ENCODE results near the gene DPYSL4.
"Not testable (repeated sequence)": the region's sequence is repeated elsewhere in the genome, so short reads cannot be mapped to it uniquely, and the experiment has no call there.

DPYSL4 gene

GRCh38 chr10:132219486-132219885, 32.7 kb downstream of the DPYSL4 start:
- no peak for TF ChIP-seq ZNF274 (IDR thresholded peaks at IDR 0.05; ENCODE audit: low read depth, low read length)

GRCh38 chr10:132220061-132220460, 33.3 kb downstream of the DPYSL4 start:
- H3K4me3 ChIP-seq (ENCODE audit: low read length): no peak overlapping the region
- TF ChIP-seq ZNF274 (IDR thresholded peaks at IDR 0.05; ENCODE audit: low read depth, low read length): no peak

More at GRCh38 chr10:132219486-132219885, 32.7 kb downstream of the DPYSL4 start:
- no peak overlapping the region for H3K4me3 ChIP-seq (ENCODE audit: low read length)

GRCh38 chr10:132220996-132221395, 34.2 kb downstream of the DPYSL4 start:
- not testable (repeated sequence) for H3K4me3 ChIP-seq (ENCODE audit: low read length)

- no peak overlapping the region for H3K4me3 ChIP-seq (ENCODE audit: low read length)
- no peak for TF ChIP-seq ZNF274 (IDR thresholded peaks at IDR 0.05; ENCODE audit: low read depth, low read length)
Measured at GRCh38 chr10:132222726-132223125, 36.0 kb downstream of the DPYSL4 start.

- TF ChIP-seq ZNF274 (IDR thresholded peaks at IDR 0.05; ENCODE audit: low read depth, low read length): no peak
- H3K4me3 ChIP-seq (ENCODE audit: low read length): no peak overlapping the region
Measured at GRCh38 chr10:132223156-132223590, 36.4 kb downstream of the DPYSL4 start.

- no peak for TF ChIP-seq ZNF274 (IDR thresholded peaks at IDR 0.05; ENCODE audit: low read depth, low read length)
- no peak overlapping the region for H3K4me3 ChIP-seq (ENCODE audit: low read length)
Measured at GRCh38 chr10:132223611-132224342, 37.0 kb downstream of the DPYSL4 start.

GRCh38 chr10:132224343-132225072, 37.8 kb downstream of the DPYSL4 start:
- H3K4me3 ChIP-seq (ENCODE audit: low read length): no peak overlapping the region
- TF ChIP-seq ZNF274 (IDR thresholded peaks at IDR 0.05; ENCODE audit: low read depth, low read length): no peak

- H3K4me3 ChIP-seq (ENCODE audit: low read length): no peak overlapping the region
- no peak for TF ChIP-seq ZNF274 (IDR thresholded peaks at IDR 0.05; ENCODE audit: low read depth, low read length)
Measured at GRCh38 chr10:132225073-132225848, 38.5 kb downstream of the DPYSL4 start.

- no peak overlapping the region for H3K4me3 ChIP-seq (ENCODE audit: low read length)
- TF ChIP-seq ZNF274 (IDR thresholded peaks at IDR 0.05; ENCODE audit: low read depth, low read length): no peak
Measured at GRCh38 chr10:132225849-132226205, 39.1 kb downstream of the DPYSL4 start.

- no peak overlapping the region for H3K4me3 ChIP-seq (ENCODE audit: low read length)
- TF ChIP-seq ZNF274 (IDR thresholded peaks at IDR 0.05; ENCODE audit: low read depth, low read length): no peak
Measured at GRCh38 chr10:132226586-132227405, 40.0 kb downstream of the DPYSL4 start.

- H3K4me3 ChIP-seq (ENCODE audit: low read length): no peak overlapping the region
- no peak for TF ChIP-seq ZNF274 (IDR thresholded peaks at IDR 0.05; ENCODE audit: low read depth, low read length)
Measured at GRCh38 chr10:132227851-132228390, 41.2 kb downstream of the DPYSL4 start.

- TF ChIP-seq ZNF274 (IDR thresholded peaks at IDR 0.05; ENCODE audit: low read depth, low read length): no peak
- no peak overlapping the region for H3K4me3 ChIP-seq (ENCODE audit: low read length)
Measured at GRCh38 chr10:132228616-132229015, 41.9 kb downstream of the DPYSL4 start.

GRCh38 chr10:132229096-132229495, 42.3 kb downstream of the DPYSL4 start:
- H3K4me3 ChIP-seq (ENCODE audit: low read length): no peak overlapping the region
- TF ChIP-seq ZNF274 (IDR thresholded peaks at IDR 0.05; ENCODE audit: low read depth, low read length): no peak

All from GM08714 (cell line).